A549 (cell line): Measurements from ENCODE around the gene DYDC1. TPM values are rescaled to one million over a fixed set of nuclear protein-coding genes. Genes with fewer than 3 reads are reported as not detected.
"Not testable (repeated sequence)": the region's sequence is repeated elsewhere in the genome, so short reads cannot be mapped to it uniquely, and the experiment has no call there.

Experiments
- ATAC-seq, 2 experiments: fragments of 200-7000 bp in 1 of 2; fragments of >200 bp in 1 of 2; cut with Nextera tagmentation in 1 of 2; cut with Tn5 transposase in 1 of 2; 3 replicates each; pipeline versions ENCODE4 v1.8.0 to v1.9.1; 2018 to 2020; ENCODE audit warnings: mild to moderate bottlenecking in 1 of 2, moderate library complexity in 1 of 2
- CTCF ChIA-PET: fragments of 300-600 bp; sonication (Branson Sonifier 250); formaldehyde crosslinking; extraction: SDS; loops from one replicate; lab custom pipeline; 2021; ENCODE audit warnings: antibody characterized with exemption, inconsistent platforms; lab: Yijun Ruan, JAX
- POLR2A ChIA-PET: fragments of 350-600 bp; formaldehyde crosslinking; extraction: SDS; loops from one replicate; lab custom pipeline; 2021; ENCODE audit warnings: antibody characterized with exemption, inconsistent platforms; lab: Yijun Ruan, JAX
- DNase-seq, 2 experiments: peaks; one replicate each; pipeline versions ENCODE4 v3.0.0 to v3.0.0-alpha.2; 2011 to 2016; ENCODE audit warnings: low read depth in 1 of 2, low spot score in 1 of 2
- FAIRE-seq: peaks from 2 replicates; lab custom pipeline; 2011; peaks lifted over from hg19 to GRCh38; lab: Jason Lieb, UNC
- H3K27ac ChIP-seq, 2 experiments: fragments of >200 bp; sonication (Bioruptor Twin); formaldehyde crosslinking; 3 replicates each; pipeline ENCODE4 v1.5.1; 2016 to 2017
- H3K4me1 ChIP-seq: fragments of >200 bp; sonication (Bioruptor Twin); formaldehyde crosslinking; 3 replicates; pipeline ENCODE4 v1.6.1; 2016
- H3K4me2 ChIP-seq: fragments of >200 bp; sonication (Bioruptor Twin); formaldehyde crosslinking; 3 replicates; pipeline ENCODE4 v1.6.1; 2016
- H3K4me3 ChIP-seq: fragments of >200 bp; sonication (Bioruptor Twin); formaldehyde crosslinking; 3 replicates; pipeline ENCODE4 v1.5.1; 2016
- H3K9me3 ChIP-seq: fragments of >200 bp; sonication (Bioruptor Twin); formaldehyde crosslinking; 3 replicates; pipeline ENCODE4 v1.6.1; 2016
- BCL3 ChIP-seq: fragments of >200 bp; sonication (Bioruptor Twin); formaldehyde crosslinking; IDR thresholded peaks from 3 replicates; pipeline ENCODE4 v1.6.1; 2016
- BHLHE40 ChIP-seq: IDR thresholded peaks from 2 replicates; pipeline ENCODE4 v1.6.1; 2012; ENCODE audit warnings: low read depth, low read length, inconsistent platforms
- CEBPB ChIP-seq, 2 experiments: fragments of >200 bp in 1 of 2; sonication (Bioruptor Twin) in 1 of 2; formaldehyde crosslinking in 1 of 2; IDR thresholded peaks; 2 replicates each; pipeline ENCODE4 v1.6.1; 2012 to 2016
- CHD4 ChIP-seq: fragments of 200-600 bp; sonication (generic); IDR thresholded peaks from 2 replicates; pipeline ENCODE4 v1.6.1; 2016; ENCODE audit warnings: antibody characterized with exemption, mild to moderate bottlenecking, borderline replicate concordance
- EHF ChIP-seq: fragments of 250-450 bp; sonication (Bioruptor Pico); IDR thresholded peaks from 2 replicates; pipeline ENCODE4 v1.5.0; 2020; ENCODE audit warnings: mild to moderate bottlenecking
- ELK1 ChIP-seq: fragments of 150-350 bp; IDR thresholded peaks from 2 replicates; pipeline ENCODE4 v1.6.1; 2014; ENCODE audit warnings: low read depth, mild to moderate bottlenecking, low read length
- EP300 ChIP-seq, 2 experiments: fragments of >200 bp; sonication (Bioruptor Twin); formaldehyde crosslinking; IDR thresholded peaks; 2 replicates in 1 of 2; 3 replicates in 1 of 2; pipeline ENCODE4 v1.6.1; 2016 to 2017
- ESRRA ChIP-seq: fragments of 150-350 bp; IDR thresholded peaks from 2 replicates; pipeline ENCODE4 v1.6.1; 2014; ENCODE audit warnings: mild to moderate bottlenecking, low read length, borderline replicate concordance
- FOSB ChIP-seq: fragments of 250-450 bp; sonication (Bioruptor Pico); IDR thresholded peaks from 2 replicates; pipeline ENCODE4 v1.5.0; 2020; ENCODE audit warnings: mild to moderate bottlenecking, moderate library complexity
- FOSL2 ChIP-seq, 2 experiments: fragments of 450-650 bp in 1 of 2; fragments of >200 bp in 1 of 2; sonication (Bioruptor Twin) in 1 of 2; formaldehyde crosslinking; IDR thresholded peaks; 2 replicates each; pipeline versions ENCODE4 v1.5.0 to v1.6.1; 2016 to 2020; ENCODE audit warnings: mild to moderate bottlenecking in 1 of 2, moderate library complexity in 1 of 2
- HES2 ChIP-seq: fragments of >200 bp; sonication (Bioruptor Twin); formaldehyde crosslinking; IDR thresholded peaks from 2 replicates; pipeline ENCODE4 v1.6.1; 2016
- HEYL ChIP-seq: fragments of 250-450 bp; sonication (Bioruptor Pico); IDR thresholded peaks from 2 replicates; pipeline ENCODE4 v1.8.0; 2021; ENCODE audit warnings: mild to moderate bottlenecking, moderate library complexity
- JUN ChIP-seq, 2 experiments: fragments of >200 bp; sonication (Bioruptor Twin); formaldehyde crosslinking; IDR thresholded peaks; 2 replicates in 1 of 2; 3 replicates in 1 of 2; pipeline ENCODE4 v1.6.1; 2016 to 2017
- JUNB ChIP-seq: fragments of >200 bp; sonication (Bioruptor Twin); formaldehyde crosslinking; IDR thresholded peaks from 2 replicates; pipeline ENCODE4 v1.6.1; 2016
- KDM1A ChIP-seq: fragments of 200-600 bp; sonication (generic); IDR thresholded peaks from 2 replicates; pipeline ENCODE4 v1.6.1; 2016; ENCODE audit warnings: low read depth, mild to moderate bottlenecking
- MAX ChIP-seq: IDR thresholded peaks from 2 replicates; pipeline ENCODE4 v1.6.1; 2012
- MYC ChIP-seq: IDR thresholded peaks from 2 replicates; pipeline ENCODE4 v1.6.1; 2012; ENCODE audit warnings: mild to moderate bottlenecking, inconsistent platforms, low read length, improper control_type of control experiment, borderline replicate concordance
- PBX3 ChIP-seq: IDR thresholded peaks from 2 replicates; pipeline ENCODE4 v1.6.1; 2012
- RAD21 ChIP-seq, 2 experiments: fragments of >200 bp in 1 of 2; sonication (Bioruptor Twin) in 1 of 2; formaldehyde crosslinking in 1 of 2; IDR thresholded peaks in 1 of 2; conservative IDR thresholded peaks in 1 of 2; 2 replicates in 1 of 2; 3 replicates in 1 of 2; pipeline ENCODE4 v1.6.1; 2012 to 2018; ENCODE audit warnings: inconsistent platforms in 1 of 2
- RARB ChIP-seq: fragments of 250-450 bp; sonication (Bioruptor Pico); IDR thresholded peaks from 2 replicates; pipeline ENCODE4 v1.8.0; 2021; ENCODE audit warnings: mild to moderate bottlenecking, moderate library complexity
- SMC3 ChIP-seq: fragments of >200 bp; sonication (Bioruptor Twin); formaldehyde crosslinking; IDR thresholded peaks from 3 replicates; pipeline ENCODE4 v1.6.1; 2018; ENCODE audit warnings: inconsistent platforms
- TFCP2L1 ChIP-seq: fragments of 250-450 bp; sonication (Bioruptor Pico); IDR thresholded peaks from 2 replicates; pipeline ENCODE4 v1.5.0; 2021; ENCODE audit warnings: mild to moderate bottlenecking
- ZFP36 ChIP-seq: fragments of 450-650 bp; IDR thresholded peaks from 2 replicates; pipeline ENCODE4 v1.6.1; 2014; ENCODE audit warnings: borderline replicate concordance; ENCODE audit not compliant: partially characterized antibody
- WGBS: methylation state at CpG from one replicate; pipeline ENCODE4 v1.1.6; 2017; ENCODE audit errors: missing lambda C conversion rate; 5-methylcytosine and 5-hydroxymethylcytosine counted together
- polyA plus RNA-seq, 4 experiments: library from polyadenylated mRNA; depleted of rRNA in 3 of 4; stranded (reverse); fragments of >200 nt; fragmentation: RNase III in 1 of 4; extraction: RNeasy Plus Mini Kit Qiagen cat#74134 plus additional on column Dnase treatment in 1 of 4; gene quantifications; 2 replicates in 3 of 4; 3 replicates in 1 of 4; pipeline ENCODE4 v1.2.3, GENCODE V29; 2011 to 2017

DYDC1 gene
- polyA plus RNA-seq, 2 of the 4 experiments (the other 2 are of a cell fraction): not detected

GRCh38 chr10:80313523-80313922, 43.0 kb downstream of the DYDC1 start:
- FAIRE-seq (no peak), DNase-seq (no peak), ATAC-seq (no peak)
- H3K9me3 ChIP-seq: peaks cover 4% of the 10 kb centered on the region; the same call in 2 of the 3 replicates
- no peaks in the 10 kb centered on the region for H3K4me1 ChIP-seq
- no peak overlapping the region for H3K4me3 ChIP-seq
- TF ChIP-seq HES2: no peak
- TF ChIP-seq CHD4: no peak
- no peak for TF ChIP-seq PBX3
- no peak for TF ChIP-seq MYC
- no peak for TF ChIP-seq BHLHE40
- TF ChIP-seq SMC3: no peak
- TF ChIP-seq CEBPB (IDR thresholded peaks at IDR 0.05): no peak
- no peak for TF ChIP-seq MAX
- TF ChIP-seq BCL3: no peak
- TF ChIP-seq TFCP2L1 (CRISPR knock-in tag): no peak
- TF ChIP-seq KDM1A: no peak
- TF ChIP-seq JUNB: no peak
- no peak overlapping the region for H3K4me2 ChIP-seq
- ChIA-PET CTCF (no interaction called here), POLR2A (no interaction called here)
- WGBS: 24% methylated on average over 5 of the region's 5 CpGs
- no peak overlapping the region for H3K27ac ChIP-seq

GRCh38 chr10:80305989-80306388, 50.6 kb downstream of the DYDC1 start:
- POLR2A ChIA-PET, H3K27ac ChIP-seq, FAIRE-seq, H3K4me1 ChIP-seq, H3K9me3 ChIP-seq, H3K4me3 ChIP-seq, H3K4me2 ChIP-seq, ATAC-seq, DNase-seq: not testable (repeated sequence)
- 0% methylated on average over 3 of the region's 3 CpGs for WGBS
- CTCF ChIA-PET: interaction anchor here (1.1 kb wide), 1 partner anchor 11 kb away, joined by 3 read pairs; no protein-coding TSS in a partner anchor

- no peak overlapping the region for H3K4me2 ChIP-seq
- peaks cover 23% of the 10 kb centered on the region; the same call in 2 of the 3 replicates for H3K9me3 ChIP-seq
- H3K4me1 ChIP-seq: no peaks in the 10 kb centered on the region
- ChIA-PET CTCF (no interaction called here), POLR2A (no interaction called here)
- no peak overlapping the region for H3K4me3 ChIP-seq
- FAIRE-seq: no peak
- DNase-seq: no peak
- H3K27ac ChIP-seq: no peak overlapping the region
- TF ChIP-seq EHF (CRISPR knock-in tag): no peak
- no peak for TF ChIP-seq RAD21 (conservative IDR thresholded peaks at IDR 0.05 in 1 of 2, IDR thresholded peaks at IDR 0.05 in 1 of 2)
- no peak for TF ChIP-seq EP300 (IDR thresholded peaks at IDR 0.05)
- TF ChIP-seq HEYL (CRISPR knock-in tag): no peak
- TF ChIP-seq JUNB: no peak
- no peak for TF ChIP-seq RARB (CRISPR knock-in tag)
- no peak for TF ChIP-seq CHD4
- WGBS: 10% methylated on average over 3 of the region's 3 CpGs
- ATAC-seq: no peak
These were observed 59.6 kb downstream of the DYDC1 start for GRCh38 chr10:80296942-80297341.

- DNase-seq (no peak), FAIRE-seq (no peak)
- no peak overlapping the region for H3K27ac ChIP-seq
- H3K4me3 ChIP-seq: no peak overlapping the region
- whole genome bisulfite sequencing: 41% methylated on average over 4 of the region's 6 CpGs
- CTCF ChIA-PET: no interaction called here
- POLR2A ChIA-PET: no interaction called here
- TF ChIP-seq ELK1 (no peak), CHD4 (no peak), FOSB (CRISPR knock-in tag) (no peak), FOSL2 (IDR thresholded peaks at IDR 0.05) (no peak), FOSL2 (CRISPR knock-in tag; IDR thresholded peaks at IDR 0.05) (no peak), ZFP36 (no peak), ESRRA (no peak), JUN (IDR thresholded peaks at IDR 0.05) (no peak)
- TF ChIP-seq, all 56 proteins: peak for 0
- H3K9me3 ChIP-seq: peaks cover 8% of the 10 kb centered on the region; the same call in 1 of the 3 replicates
- 0 out of 3 replicates have a peak, but pooled peaks cover 3% of the 10 kb centered on the region for H3K4me1 ChIP-seq
- no peak for ATAC-seq
- no peak overlapping the region for H3K4me2 ChIP-seq
These were observed 63.8 kb downstream of the DYDC1 start for GRCh38 chr10:80292607-80293239.
